GM23248 (cell line): ENCODE data around the gene ERN1.

Experiments used
- EZH2 ChIP-seq: fragments of 200-600 bp; sonication (generic); IDR thresholded peaks from 2 replicates; pipeline ENCODE4 v1.6.1; 2018; ENCODE audit warnings: antibody characterized with exemption, mild to moderate bottlenecking; ENCODE audit not compliant: insufficient read depth, poor library complexity, severe bottlenecking
- EZH2phosphoT487 ChIP-seq: fragments of 200-600 bp; sonication (generic); IDR thresholded peaks from 2 replicates; pipeline ENCODE4 v1.6.1; 2018; ENCODE audit warnings: antibody characterized with exemption, moderate library complexity, mild to moderate bottlenecking, low read depth; ENCODE audit not compliant: insufficient read depth

GRCh38 chr17:64055183-64056142, 74.5 kb downstream of the ERN1 start:
- no peak for TF ChIP-seq EZH2
- TF ChIP-seq EZH2phosphoT487, result no peak
